GM12801 (cell line): ENCODE data around the gene ATRNL1.

ENCODE experiments used
- TF ChIP-seq, protein P1 (sequence below): IDR thresholded peaks from one replicate; pipeline ENCODE4 v1.5.1; 2011; ENCODE audit warnings: control low read depth; ENCODE audit not compliant: insufficient read length; ENCODE audit errors: extremely low read depth

Gene ATRNL1

DNA sequence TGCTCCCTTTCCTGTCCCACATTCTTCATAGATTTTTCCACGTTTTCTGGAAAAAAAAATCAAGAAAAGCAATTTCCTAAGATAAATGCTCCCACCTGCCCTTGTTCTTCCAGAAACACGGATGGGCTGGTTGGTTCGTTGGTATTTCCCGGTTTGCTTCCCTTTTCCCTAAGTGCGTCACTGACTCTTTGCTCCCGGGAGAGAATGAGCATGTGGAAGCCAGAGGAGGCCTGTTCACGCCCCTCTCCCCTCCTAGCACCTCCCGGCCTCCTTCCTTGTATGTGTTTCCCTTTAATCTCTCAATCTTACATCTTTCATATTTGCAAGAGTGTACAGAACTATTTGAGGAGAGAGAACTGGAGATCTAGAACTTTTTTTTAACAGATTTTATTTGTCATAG, 737.9 kb downstream of the ATRNL1 start:
- TF ChIP-seq, protein P1, sequence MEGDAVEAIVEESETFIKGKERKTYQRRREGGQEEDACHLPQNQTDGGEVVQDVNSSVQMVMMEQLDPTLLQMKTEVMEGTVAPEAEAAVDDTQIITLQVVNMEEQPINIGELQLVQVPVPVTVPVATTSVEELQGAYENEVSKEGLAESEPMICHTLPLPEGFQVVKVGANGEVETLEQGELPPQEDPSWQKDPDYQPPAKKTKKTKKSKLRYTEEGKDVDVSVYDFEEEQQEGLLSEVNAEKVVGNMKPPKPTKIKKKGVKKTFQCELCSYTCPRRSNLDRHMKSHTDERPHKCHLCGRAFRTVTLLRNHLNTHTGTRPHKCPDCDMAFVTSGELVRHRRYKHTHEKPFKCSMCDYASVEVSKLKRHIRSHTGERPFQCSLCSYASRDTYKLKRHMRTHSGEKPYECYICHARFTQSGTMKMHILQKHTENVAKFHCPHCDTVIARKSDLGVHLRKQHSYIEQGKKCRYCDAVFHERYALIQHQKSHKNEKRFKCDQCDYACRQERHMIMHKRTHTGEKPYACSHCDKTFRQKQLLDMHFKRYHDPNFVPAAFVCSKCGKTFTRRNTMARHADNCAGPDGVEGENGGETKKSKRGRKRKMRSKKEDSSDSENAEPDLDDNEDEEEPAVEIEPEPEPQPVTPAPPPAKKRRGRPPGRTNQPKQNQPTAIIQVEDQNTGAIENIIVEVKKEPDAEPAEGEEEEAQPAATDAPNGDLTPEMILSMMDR = no peak

DNA sequence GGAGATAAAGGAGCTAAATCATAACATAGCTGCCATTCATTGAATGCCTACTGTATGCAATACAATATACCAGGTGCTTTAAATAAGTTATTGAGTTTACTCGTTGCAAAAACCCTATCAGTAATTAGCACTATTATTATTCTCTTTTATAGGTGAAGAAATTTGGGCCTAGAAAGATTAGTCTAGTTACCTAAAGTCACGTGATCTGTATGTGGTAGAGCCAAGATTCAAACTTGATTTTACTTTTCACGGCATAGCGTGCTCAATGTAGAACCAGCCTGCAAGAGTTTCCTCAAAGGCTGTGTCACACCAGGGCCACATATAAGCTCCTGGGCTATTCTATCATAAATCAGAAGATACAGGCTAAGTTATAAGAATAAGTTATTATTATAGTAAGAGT, 740.0 kb downstream of the ATRNL1 start:
- TF ChIP-seq, protein P1 = no peak

DNA sequence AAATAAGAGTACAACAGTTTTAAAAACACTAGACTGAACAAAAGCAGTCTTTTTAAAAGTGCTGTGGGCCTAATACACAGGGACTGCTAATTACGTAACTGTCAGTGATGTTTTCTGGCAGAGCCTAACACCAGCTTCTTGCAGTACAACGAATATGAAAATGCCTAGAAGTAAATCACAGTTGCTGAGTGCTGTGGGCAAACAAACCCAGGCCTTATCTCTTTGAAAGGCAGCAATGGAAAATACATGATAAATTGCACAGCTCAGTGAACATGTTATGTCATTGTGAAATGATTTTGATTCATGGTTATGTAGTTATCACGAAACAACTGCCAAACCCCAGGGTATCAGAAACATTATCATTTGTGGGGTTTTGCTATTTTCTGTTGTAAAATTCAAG, 751.4 kb downstream of the ATRNL1 start:
- TF ChIP-seq, protein P1 = no peak

DNA sequence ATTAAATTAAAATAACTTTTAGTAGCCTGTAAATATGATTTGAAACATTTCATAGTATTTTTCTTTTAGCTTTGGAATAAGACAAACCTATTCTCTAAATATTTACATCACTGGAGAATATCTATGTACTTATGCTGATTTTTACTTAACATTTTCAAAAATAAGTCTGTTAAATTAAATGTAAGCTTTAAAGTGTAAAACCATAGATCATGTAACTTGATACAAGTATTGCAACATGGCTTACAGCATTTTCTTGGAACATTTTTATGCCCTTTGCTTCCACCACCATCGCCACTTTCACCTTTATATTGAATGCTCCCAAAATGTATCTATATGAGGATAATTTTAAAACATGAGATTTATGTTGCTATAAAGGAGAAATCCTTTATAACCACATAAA, 752.8 kb downstream of the ATRNL1 start:
- TF ChIP-seq, protein P1 = no peak

DNA sequence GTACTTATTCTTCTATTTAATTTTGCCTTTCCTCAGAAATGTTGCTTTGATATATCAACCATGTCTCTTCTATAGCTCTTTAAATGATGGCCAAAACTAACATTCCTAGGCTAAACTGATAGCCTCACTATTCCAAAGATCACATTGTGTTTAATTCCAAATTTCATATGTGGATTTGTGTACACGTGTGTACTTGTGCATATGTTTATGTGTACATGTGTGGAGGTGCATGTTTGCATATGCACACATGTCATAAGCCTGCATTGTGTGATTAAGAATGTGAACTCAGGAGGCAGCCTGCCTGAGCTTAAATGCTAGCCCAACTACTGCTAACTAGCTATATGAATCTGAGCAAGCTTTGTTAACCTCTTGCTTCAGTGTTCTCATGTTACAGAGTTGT, 753.4 kb downstream of the ATRNL1 start:
- TF ChIP-seq, protein P1 = no peak

DNA sequence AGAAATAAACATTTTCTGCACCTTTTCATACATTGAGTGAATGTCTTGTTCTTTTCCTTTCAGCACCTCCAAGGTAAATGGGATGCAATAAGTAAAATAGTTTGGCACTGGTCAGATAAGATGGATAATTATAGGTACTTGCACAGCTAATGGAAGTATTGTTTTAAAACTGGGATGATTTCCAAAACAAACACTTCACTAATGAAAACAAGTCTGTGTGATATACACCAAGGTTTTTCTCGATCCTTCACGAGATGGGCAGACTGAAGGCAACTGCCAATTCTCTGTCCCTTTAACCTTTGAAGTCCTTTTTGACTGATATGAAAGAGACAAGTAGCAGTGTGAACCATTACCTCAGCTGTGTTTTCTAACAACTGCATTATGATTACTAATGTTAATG, 756.0 kb downstream of the ATRNL1 start:
- TF ChIP-seq, protein P1 = no peak

DNA sequence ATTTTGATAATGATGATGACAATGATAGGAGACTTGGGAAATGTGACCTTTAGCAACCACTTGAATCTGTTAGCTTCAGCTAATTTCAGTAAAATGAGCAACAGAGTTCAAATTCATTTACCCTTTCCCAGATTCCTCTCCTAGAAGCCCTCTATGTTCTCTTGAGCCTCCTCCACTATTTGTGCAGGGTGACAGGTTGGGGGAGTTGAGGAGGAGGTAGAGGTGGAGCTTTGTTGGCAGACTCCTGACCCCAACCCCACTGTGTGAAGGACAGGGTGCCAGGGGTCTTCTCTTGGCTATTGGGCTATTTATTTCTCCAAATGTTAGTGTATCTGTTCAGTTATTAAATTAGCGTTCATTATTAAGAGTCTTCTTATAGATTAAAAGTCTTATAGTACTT, 757.5 kb downstream of the ATRNL1 start:
- TF ChIP-seq, protein P1 = no peak

DNA sequence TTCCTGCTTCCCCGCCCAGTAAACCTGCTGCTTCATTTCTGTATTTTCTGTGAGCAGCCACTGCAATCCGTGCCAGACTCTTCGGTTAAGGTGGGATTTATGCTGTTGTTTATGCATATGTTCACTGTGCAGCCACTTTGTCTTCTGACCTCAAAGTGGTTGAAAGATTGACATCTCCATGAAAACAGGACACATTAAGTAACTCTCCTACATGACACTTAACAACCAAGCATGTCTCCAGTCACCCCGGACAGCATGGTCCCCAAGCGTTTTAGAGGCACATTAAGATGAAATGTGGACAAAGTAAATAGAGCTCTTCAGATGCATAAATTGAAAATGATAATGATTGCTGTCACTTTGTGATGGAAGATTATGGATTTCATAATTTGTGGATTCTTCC, 758.5 kb downstream of the ATRNL1 start:
- TF ChIP-seq, protein P1 = no peak
